OCI-LY7 (cell line): ENCODE results near the gene NPHS1. TPM values are rescaled to one million over a fixed set of nuclear protein-coding genes. Genes with fewer than 3 reads are reported as not detected.

ENCODE experiments used
- BruUV-seq: library from RNA; stranded (reverse); fragments of 400-500 nt; replicated peaks from 2 replicates; lab custom pipeline; 2021; lab: Mats Ljungman, UMichigan
- CTCF ChIA-PET: fragments of 300-600 bp; sonication (Branson Sonifier 250); formaldehyde crosslinking; loops from one replicate; lab custom pipeline; 2022; ENCODE audit warnings: antibody characterized with exemption; ENCODE audit not compliant: unreplicated experiment; lab: Charles Lee
- POLR2A ChIA-PET: fragments of 300-600 bp; sonication (Branson Sonifier 250); formaldehyde crosslinking; loops from one replicate; lab custom pipeline; 2022; ENCODE audit warnings: antibody characterized with exemption; lab: Charles Lee
- DNase-seq: peaks from one replicate; pipeline ENCODE4 v3.0.0-alpha.2; 2015; ENCODE audit warnings: low spot score
- H2AFZ ChIP-seq: fragments of 200-600 bp; sonication (generic), shearing (Covaris generic); 2 replicates; pipeline ENCODE4 v1.6.1; 2014; ENCODE audit warnings: mild to moderate bottlenecking, antibody characterized with exemption, low read length, moderate library complexity
- H3K27ac ChIP-seq: fragments of 200-600 bp; sonication (generic); 2 replicates; pipeline ENCODE4 v1.5.1; 2014; ENCODE audit warnings: mixed run types, low read depth, mild to moderate bottlenecking, moderate library complexity, low read length, inconsistent platforms; ENCODE audit not compliant: poor library complexity, severe bottlenecking
- H3K36me3 ChIP-seq: fragments of 200-600 bp; sonication (generic); 2 replicates; pipeline ENCODE4 v1.6.1; 2014; ENCODE audit warnings: mild to moderate bottlenecking, antibody characterized with exemption, low read length, moderate library complexity, mixed read lengths; ENCODE audit not compliant: insufficient read depth
- H3K4me1 ChIP-seq: fragments of 200-600 bp; sonication (generic); 2 replicates; pipeline ENCODE4 v1.5.1; 2014; ENCODE audit warnings: mild to moderate bottlenecking, low read length; ENCODE audit not compliant: insufficient read depth, poor library complexity, severe bottlenecking
- H3K4me2 ChIP-seq: fragments of 200-600 bp; sonication (generic); 2 replicates; pipeline ENCODE4 v1.6.1; 2014; ENCODE audit warnings: mild to moderate bottlenecking, low read length
- H3K4me3 ChIP-seq: fragments of 200-600 bp; sonication (generic); 2 replicates; pipeline ENCODE4 v1.5.1; 2014; ENCODE audit warnings: mild to moderate bottlenecking, low read depth, low read length; ENCODE audit not compliant: poor library complexity, severe bottlenecking
- H3K79me2 ChIP-seq: fragments of 200-600 bp; sonication (generic); 2 replicates; pipeline ENCODE4 v1.6.1; 2016; ENCODE audit warnings: low read depth, mild to moderate bottlenecking, low read length, moderate library complexity, mixed read lengths; ENCODE audit not compliant: insufficient read depth
- H3K9me2 ChIP-seq: fragments of 200-600 bp; sonication (generic); 2 replicates; pipeline ENCODE4 v1.6.1; 2016; ENCODE audit warnings: mild to moderate bottlenecking, low read length, mixed read lengths; ENCODE audit not compliant: insufficient read depth
- H3K9me3 ChIP-seq: fragments of 200-600 bp; sonication (generic); 2 replicates; pipeline ENCODE4 v1.6.1; 2014; ENCODE audit warnings: mild to moderate bottlenecking, mixed run types, low read length, mixed read lengths
- H4K20me1 ChIP-seq: fragments of 200-600 bp; sonication (generic); 2 replicates; pipeline ENCODE4 v1.6.1; 2014; ENCODE audit warnings: mild to moderate bottlenecking, antibody characterized with exemption, low read length, moderate library complexity, mixed read lengths; ENCODE audit not compliant: insufficient read depth
- EZH2phosphoT487 ChIP-seq: fragments of 200-600 bp; sonication (generic); IDR thresholded peaks from 2 replicates; pipeline ENCODE4 v1.6.1; 2018; ENCODE audit warnings: low read depth, borderline replicate concordance, mild to moderate bottlenecking, mixed run types, antibody characterized with exemption, low read length, moderate library complexity, mixed read lengths
- intact Hi-C: fragments of 100-400 bp; cut with micrococcal nuclease; formaldehyde crosslinking; loops from one replicate; pipeline ENCODE4 v1.10.0; 2022; ENCODE audit not compliant: unreplicated experiment
- total RNA-seq, 2 experiments: library from RNA; depleted of rRNA in 1 of 2; stranded (reverse); fragments of >200 nt in 1 of 2; shearing (Covaris generic) in 1 of 2; gene quantifications; 2 replicates each; pipeline ENCODE4 v1.2.3, GENCODE V29; 2014 to 2022
- TF ChIP-seq, protein P1 (sequence below): fragments of 200-600 bp; sonication (generic); conservative IDR thresholded peaks from 2 replicates; pipeline ENCODE4 v1.5.1; 2014; ENCODE audit warnings: mild to moderate bottlenecking, antibody characterized with exemption, low read length, moderate library complexity, mixed read lengths

Gene NPHS1
- total RNA-seq, 2 experiments from 2014 or later: not detected

DNA sequence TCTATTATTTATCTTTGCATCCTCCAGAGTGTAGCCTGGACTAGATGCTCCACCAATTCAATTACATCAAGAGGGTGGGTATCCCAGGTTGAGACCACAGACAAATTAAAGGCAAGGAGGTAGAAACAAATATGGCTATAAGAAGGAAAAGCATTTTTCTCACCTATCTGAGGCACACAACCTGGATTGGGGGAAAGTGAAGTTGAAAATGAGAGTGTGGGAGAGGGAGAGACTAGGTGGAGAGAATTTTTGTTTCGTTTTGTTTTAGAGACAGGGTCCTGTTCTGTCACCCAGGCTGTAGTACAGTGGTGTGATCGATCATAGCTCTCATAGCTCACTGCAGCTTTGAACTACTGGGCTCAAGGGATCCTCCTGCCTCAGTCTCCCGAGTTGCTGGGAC lies 33.9 kb downstream of the NPHS1 start:
- no peak overlapping the region for H2AFZ ChIP-seq
- H3K79me2 ChIP-seq: no peaks in the 10 kb centered on the region
- no peaks in the 10 kb centered on the region for H4K20me1 ChIP-seq
- H3K9me2 ChIP-seq: no peaks in the 10 kb centered on the region
- no peak overlapping the region for H3K27ac ChIP-seq
- ChIA-PET CTCF (interaction anchor here (0.5 to 1.2 kb wide), 2 partner anchors 10 to 16 kb away, joined by 3 read pairs; no protein-coding TSS in a partner anchor), POLR2A (no interaction called here)
- no peaks in the 10 kb centered on the region for H3K9me3 ChIP-seq
- no peak overlapping the region for H3K4me3 ChIP-seq
- no TSS peak for BruUV-seq
- no peak overlapping the region for H3K4me2 ChIP-seq
- H3K36me3 ChIP-seq: no peaks in the 10 kb centered on the region
- intact Hi-C loops: no loop called here
- TF ChIP-seq EZH2phosphoT487: no peak
- TF ChIP-seq, protein P1, sequence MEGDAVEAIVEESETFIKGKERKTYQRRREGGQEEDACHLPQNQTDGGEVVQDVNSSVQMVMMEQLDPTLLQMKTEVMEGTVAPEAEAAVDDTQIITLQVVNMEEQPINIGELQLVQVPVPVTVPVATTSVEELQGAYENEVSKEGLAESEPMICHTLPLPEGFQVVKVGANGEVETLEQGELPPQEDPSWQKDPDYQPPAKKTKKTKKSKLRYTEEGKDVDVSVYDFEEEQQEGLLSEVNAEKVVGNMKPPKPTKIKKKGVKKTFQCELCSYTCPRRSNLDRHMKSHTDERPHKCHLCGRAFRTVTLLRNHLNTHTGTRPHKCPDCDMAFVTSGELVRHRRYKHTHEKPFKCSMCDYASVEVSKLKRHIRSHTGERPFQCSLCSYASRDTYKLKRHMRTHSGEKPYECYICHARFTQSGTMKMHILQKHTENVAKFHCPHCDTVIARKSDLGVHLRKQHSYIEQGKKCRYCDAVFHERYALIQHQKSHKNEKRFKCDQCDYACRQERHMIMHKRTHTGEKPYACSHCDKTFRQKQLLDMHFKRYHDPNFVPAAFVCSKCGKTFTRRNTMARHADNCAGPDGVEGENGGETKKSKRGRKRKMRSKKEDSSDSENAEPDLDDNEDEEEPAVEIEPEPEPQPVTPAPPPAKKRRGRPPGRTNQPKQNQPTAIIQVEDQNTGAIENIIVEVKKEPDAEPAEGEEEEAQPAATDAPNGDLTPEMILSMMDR: no peak
- DNase-seq: no peak
- H3K4me1 ChIP-seq: no peaks in the 10 kb centered on the region

DNA sequence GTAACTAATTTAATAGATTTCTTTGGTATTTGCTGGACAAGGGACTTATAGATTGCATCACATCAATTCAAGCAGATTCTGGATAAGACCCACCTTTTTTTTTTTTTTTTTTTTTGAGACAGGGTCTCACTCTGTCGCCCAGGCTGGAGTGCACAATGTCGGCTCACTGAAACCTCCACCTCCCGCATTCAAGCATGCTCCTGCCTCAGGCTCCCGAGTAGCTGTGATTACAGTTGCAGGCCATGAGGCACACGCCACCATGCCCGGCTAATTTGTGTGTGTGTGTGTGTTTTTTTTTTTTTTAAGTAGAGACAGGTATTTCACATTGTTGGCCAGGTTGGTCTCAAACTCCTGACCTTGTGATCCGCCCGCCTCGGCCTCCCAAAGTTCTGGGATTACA lies 35.5 kb downstream of the NPHS1 start:
- POLR2A ChIA-PET: no interaction called here
- TF ChIP-seq, protein P1: no peak
- no peak for TF ChIP-seq EZH2phosphoT487
- Histone ChIP-seq H3K4me2 (no peak overlapping the region), H3K27ac (no peak overlapping the region), H4K20me1 (no peaks in the 10 kb centered on the region), H3K9me2 (no peaks in the 10 kb centered on the region), H3K79me2 (no peaks in the 10 kb centered on the region), H3K4me3 (no peak overlapping the region), H3K4me1 (no peaks in the 10 kb centered on the region), H2AFZ (no peak overlapping the region), H3K36me3 (no peaks in the 10 kb centered on the region), H3K9me3 (no peaks in the 10 kb centered on the region)
- intact Hi-C loops: no loop called here
- no TSS peak for BruUV-seq
- CTCF ChIA-PET: no interaction called here
- no peak for DNase-seq

DNA sequence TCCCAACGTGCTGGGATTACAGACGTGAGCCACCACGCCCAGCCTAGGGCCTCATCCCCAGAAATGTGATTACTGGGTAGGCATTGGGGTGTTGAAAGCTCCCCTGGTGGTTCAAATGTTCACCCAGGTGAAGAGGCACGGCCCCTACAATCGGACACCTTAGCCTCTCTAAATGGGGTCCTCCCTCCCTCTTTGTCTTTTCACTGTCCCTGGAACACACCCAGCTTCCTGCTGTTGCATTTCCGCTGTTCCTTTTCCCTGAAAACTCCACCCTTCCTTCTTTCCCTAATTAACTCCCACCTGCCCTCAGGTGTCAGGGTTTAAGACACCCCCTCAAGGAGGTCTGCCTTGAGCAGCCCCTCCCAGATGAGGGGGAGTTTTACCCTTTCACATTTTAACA lies 36.0 kb downstream of the NPHS1 start:
- ChIA-PET CTCF (no interaction called here), POLR2A (no interaction called here)
- no peaks in the 10 kb centered on the region for H3K9me3 ChIP-seq
- H3K36me3 ChIP-seq: no peaks in the 10 kb centered on the region
- TF ChIP-seq, protein P1: no peak
- no peak for TF ChIP-seq EZH2phosphoT487
- no peaks in the 10 kb centered on the region for H3K4me1 ChIP-seq
- intact Hi-C loops: no loop called here
- no peaks in the 10 kb centered on the region for H4K20me1 ChIP-seq
- H3K9me2 ChIP-seq: no peaks in the 10 kb centered on the region
- H3K4me2 ChIP-seq: no peak overlapping the region
- H3K4me3 ChIP-seq: no peak overlapping the region
- H3K79me2 ChIP-seq: no peaks in the 10 kb centered on the region
- DNase-seq: no peak
- no peak overlapping the region for H2AFZ ChIP-seq
- no TSS peak for BruUV-seq
- no peak overlapping the region for H3K27ac ChIP-seq
